Measurements from ENCODE around the gene PXMP4.
A peak's percentile ranks its signal among the peaks of the same experiment; 100 is the strongest.
"Not testable (repeated sequence)": the region's sequence is repeated elsewhere in the genome, so short reads cannot be mapped to it uniquely, and the experiment has no call there.

PXMP4 gene, protein sequence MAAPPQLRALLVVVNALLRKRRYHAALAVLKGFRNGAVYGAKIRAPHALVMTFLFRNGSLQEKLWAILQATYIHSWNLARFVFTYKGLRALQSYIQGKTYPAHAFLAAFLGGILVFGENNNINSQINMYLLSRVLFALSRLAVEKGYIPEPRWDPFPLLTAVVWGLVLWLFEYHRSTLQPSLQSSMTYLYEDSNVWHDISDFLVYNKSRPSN

DNA sequence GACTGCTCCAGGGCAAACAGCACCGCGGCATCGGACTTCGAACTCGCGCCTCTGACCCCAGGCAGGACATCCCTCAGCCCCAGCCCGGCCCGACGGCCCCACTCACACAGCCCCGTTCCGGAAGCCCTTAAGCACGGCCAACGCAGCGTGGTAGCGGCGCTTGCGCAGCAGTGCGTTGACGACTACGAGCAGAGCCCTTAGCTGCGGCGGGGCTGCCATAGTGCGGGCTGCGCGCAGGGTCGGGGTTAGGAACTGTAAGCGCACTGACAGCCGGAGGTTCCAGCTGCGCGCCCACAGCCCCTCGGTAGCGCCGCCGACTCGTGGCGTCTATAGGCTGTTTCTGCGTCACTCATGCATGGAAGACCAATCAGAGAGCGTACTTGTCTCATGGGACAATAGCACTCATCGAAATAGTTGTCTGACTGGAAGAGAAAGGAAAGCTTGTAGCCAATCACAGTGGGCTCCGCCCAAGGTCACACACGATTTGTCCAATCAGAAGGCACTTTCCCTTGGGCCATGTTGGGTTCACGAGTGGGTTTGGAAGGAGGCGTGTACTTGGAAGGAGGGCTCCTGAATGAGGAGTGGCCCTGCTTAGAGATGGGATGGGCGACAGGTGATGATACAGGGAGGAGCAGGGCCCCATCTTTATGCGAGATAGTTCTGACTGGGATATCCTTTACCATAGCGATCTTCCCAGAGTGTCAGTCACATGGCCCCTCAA, at the start of gene PXMP4:
TSS of gene PXMP4 (minus strand) at position 322 of the 721 bp plus-strand sequence. CDS start at position 219, 103 bp downstream.
- no peak within 1 kb of the TSS for H3K27ac ChIP-seq
- peak; percentile 94 for DNase-seq (ENCODE audit: low read depth, low spot score)

DNA sequence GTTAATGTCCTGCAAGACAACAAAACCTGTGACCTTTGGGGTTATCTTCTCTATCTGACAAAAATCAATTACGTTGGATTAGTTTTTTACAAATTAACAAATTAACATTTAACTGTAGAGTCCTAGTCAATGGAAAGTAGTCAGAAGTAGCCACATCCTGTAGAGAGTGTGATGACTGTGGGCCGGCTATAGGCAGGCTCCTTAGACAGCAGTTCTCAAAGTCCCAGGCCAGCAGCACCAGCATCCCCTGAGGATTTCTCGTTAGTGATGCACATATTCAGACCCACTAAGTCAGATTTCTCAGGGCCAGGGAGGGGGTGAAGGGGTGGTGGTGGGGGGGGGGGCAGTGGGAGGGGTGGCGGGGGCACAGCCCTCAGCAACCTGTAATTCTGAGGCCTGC, 48.9 kb upstream of the PXMP4 start:
- DNase-seq (ENCODE audit: low read depth, low spot score): no peak
- H3K27ac ChIP-seq: no peak overlapping the region

DNA sequence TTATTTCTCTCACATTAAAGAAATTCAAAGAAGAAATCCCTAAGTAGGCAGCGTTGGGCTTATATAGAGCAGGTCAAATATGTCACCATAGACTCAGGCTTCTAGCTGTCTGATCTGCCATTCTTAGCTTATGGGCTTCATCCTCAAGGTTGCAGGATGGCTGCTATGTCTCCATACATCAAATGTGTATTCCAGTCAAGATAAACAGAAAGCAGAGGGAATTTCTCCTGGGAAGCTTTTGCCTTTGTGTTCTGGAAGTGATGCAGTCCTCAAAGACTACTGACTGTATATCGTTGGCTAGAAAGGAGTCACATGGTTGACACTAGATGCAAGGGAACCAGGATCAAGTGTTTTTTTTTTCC, 47.6 kb upstream of the PXMP4 start:
- no peak for DNase-seq (ENCODE audit: low read depth, low spot score)
- no peak overlapping the region for H3K27ac ChIP-seq

DNA sequence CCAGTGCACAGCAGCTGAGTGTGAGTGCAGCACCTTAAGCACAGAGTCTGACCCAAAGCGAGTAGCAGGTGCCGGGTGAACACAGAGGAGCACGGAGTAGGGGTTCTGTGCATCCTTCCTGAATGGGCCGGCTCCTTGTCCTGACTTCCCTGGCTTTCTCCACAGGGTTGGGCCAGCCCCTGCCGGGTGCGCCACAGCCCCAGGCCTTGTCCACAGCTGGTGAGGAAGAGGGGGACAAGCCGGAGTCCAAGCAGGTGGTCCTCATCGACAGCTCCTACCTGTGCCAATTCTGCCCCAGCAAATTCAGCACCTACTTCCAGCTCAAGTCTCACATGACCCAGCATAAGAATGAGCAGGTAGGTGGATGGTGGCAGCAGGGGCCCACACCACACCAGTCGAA, 46.6 kb upstream of the PXMP4 start:
- H3K27ac ChIP-seq: no peak overlapping the region
- DNase-seq (ENCODE audit: low read depth, low spot score): no peak

DNA sequence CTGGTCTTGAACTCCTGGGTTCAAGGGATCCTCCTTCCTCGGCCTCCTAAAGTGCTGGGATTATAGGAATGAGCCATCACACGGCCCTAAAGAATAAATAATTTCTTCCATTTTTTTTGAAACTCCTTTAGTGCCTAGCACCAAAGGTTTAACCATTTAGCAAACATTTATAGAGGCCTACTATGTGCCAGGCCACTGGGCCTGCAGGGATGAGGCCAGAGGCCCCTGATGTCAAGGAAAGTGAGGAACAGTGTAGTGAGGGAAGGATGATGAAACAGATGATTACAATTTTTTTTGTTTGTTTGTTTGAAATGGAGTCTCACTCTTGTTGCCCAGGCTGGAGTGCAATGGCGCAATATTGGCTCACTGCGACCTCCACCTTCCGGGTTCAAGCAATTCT, 45.5 kb upstream of the PXMP4 start:
- H3K27ac ChIP-seq: no peak overlapping the region
- no peak for DNase-seq (ENCODE audit: low read depth, low spot score)

DNA sequence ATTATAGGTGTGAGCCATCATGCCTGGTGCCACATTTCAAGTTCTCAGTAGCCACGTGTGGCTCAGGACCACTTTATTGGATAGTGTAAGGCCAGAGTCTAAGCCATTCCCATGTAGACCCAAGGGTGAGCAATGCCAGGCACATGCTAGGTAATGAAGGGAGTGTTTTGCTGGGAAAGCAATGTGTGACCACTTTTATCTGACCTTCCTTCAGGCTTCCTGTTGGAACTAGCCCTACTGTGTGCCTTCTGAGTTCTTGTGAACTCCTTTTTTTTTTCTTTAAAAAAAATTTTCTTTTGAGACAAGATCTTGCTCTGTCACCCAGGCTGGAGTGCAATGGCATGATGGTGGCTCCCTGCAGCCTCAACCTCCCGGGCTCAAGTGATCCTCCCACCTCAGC, 45.0 kb upstream of the PXMP4 start:
- DNase-seq (ENCODE audit: low read depth, low spot score): no peak
- H3K27ac ChIP-seq: no peak overlapping the region

DNA sequence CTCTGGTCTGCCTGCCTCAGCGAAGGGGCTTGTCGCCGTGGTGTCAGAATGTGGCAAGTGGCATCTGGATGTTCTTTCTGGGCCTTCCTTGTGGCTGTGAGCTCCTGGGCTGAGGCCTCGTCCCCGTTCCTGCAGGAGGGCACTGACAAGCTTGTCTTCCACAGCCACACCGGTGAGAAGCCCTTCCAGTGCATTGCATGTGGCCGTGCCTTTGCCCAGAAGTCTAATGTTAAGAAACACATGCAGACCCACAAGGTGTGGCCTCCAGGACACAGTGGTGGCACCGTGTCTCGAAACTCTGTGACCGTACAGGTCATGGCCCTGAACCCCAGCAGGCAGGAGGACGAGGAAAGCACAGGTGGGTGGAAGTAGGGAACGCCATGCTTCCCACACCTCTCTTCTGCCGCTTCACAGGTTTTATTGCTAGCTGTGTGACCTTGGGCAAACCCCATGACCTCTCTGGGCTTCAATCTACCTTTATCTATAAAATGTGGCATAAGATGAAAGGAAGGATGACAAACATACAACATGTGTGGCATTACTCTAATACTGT, 41.7 kb upstream of the PXMP4 start:
- DNase-seq (ENCODE audit: low read depth, low spot score): no peak
- no peak overlapping the region for H3K27ac ChIP-seq

DNA sequence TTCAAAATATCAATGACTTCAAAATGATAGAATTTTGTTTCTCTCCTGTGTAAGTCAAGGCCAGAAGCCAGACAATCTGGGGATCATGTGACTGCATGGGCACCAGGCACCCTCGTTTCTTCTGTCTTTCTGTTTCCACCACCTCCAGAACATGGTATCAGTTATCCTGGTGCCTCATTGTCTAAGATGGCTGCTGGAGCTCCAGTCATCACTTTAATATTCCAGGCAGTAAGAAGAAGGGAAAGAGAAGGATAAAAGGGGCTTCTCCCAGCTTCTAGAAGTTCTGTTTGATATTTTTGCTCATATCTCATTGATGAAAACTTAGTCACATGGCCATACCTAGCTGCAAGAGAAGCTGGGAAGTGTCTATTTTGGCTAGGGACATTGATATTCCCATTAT, 37.3 kb upstream of the PXMP4 start:
- DNase-seq (ENCODE audit: low read depth, low spot score): no peak
- no peak overlapping the region for H3K27ac ChIP-seq

DNA sequence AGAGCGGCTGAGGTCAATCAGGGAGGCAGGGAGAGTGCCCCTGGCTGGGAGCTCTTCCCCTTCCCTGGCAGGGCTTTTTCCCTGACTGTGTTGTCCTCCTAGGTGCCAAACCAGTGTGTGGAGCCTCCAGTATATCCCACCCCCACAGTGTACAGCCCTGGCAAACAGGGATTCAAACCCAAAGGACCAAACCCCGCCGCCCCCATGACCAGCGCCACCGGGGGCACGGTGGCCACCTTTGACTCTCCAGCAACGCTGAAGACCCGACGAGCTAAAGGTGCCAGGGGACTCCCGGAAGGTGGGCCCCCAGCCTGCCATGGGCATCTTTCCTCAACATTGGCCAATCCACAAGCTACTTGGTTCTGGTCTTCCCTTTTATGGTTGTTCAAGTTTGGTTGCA, 36.9 kb upstream of the PXMP4 start:
- H3K27ac ChIP-seq: no peak overlapping the region
- DNase-seq (ENCODE audit: low read depth, low spot score): no peak

DNA sequence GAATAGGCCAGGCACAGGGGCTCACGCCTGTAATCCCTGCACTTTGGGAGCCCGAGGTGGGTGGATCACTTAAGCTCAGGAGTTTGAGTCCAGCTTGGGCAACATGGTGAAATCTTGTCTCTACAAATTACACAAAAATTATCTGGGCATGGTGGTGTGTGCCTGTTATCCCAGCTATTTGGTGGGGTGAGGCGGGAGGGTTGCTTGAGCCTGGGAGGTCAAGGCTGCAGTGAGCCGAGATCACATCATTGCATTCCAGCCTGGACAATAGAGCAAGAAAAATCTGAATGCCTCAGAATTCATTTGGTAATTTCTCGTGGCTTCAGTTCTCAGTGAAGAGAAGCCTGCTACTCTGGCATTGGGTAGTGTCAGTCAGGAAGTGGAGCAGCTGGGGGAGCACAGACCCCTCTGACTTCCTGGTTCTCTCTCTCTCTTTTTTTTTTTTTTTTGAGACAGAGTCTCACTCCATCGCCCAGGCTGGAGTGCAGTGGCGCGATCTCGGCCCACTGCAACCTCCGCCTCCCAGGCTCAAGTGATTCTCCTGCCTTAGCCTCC, 35.9 kb upstream of the PXMP4 start:
- not testable (repeated sequence) for H3K27ac ChIP-seq; DNase-seq (ENCODE audit: low read depth, low spot score)

DNA sequence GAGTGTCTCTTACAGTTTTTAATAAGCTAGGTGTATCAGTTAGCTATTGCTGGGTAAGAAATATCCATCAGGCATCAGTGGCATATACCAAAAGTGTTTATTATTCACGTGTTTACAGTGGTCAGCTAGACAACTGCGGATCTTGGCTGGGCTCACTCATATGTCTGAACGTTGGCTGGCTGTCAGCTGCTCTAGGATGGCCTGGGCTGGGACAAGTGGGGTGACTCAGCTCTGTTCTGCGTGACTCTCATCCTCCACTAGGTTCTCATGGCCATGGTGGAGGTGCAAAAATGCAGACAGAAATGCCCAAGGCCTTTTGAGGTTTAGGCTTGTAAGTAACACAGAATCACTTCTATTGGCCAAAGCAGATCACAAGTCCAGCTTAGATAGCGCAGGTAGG, 33.7 kb upstream of the PXMP4 start:
- no peak for DNase-seq (ENCODE audit: low read depth, low spot score)
- H3K27ac ChIP-seq: no peak overlapping the region

DNA sequence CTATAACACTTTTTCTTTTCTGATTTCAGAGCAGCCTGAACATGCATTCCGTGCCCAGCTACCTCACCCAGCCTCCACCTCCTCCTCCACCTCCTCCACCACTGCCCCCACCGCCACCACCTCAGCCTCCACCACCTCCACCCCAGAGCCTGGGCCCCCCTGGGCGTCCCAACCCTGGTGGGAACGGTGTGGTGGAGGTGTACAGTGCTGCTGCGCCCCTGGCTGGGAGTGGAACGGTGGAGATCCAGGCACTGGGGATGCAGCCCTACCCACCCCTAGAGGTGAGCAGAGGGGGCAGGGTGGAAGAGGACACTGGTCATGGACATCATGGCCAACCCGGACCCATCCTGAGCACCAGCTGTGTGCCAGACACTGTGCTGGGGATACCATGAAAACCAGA, 33.0 kb upstream of the PXMP4 start:
- H3K27ac ChIP-seq: no peak overlapping the region
- DNase-seq (ENCODE audit: low read depth, low spot score): no peak

DNA sequence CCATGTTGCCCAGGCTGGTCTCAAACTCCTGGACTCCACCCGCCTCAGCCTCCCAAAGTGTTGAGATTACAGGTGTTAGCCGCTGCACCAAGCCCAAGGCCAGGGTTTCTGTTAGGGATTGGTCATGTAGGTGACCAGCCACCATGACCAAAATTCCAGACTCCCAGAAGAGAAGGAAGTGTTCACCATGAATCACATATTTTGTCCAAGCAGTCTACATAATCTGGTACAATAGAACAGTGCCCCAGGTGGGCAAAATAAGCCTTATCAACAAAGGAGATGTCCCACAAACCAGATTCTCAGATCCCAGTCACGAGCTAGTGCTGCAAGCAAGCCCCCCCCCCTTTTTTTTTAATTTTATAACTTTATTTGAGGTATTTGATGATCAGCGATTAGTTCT, 31.7 kb upstream of the PXMP4 start:
- DNase-seq (ENCODE audit: low read depth, low spot score): no peak
- H3K27ac ChIP-seq: no peak overlapping the region

DNA sequence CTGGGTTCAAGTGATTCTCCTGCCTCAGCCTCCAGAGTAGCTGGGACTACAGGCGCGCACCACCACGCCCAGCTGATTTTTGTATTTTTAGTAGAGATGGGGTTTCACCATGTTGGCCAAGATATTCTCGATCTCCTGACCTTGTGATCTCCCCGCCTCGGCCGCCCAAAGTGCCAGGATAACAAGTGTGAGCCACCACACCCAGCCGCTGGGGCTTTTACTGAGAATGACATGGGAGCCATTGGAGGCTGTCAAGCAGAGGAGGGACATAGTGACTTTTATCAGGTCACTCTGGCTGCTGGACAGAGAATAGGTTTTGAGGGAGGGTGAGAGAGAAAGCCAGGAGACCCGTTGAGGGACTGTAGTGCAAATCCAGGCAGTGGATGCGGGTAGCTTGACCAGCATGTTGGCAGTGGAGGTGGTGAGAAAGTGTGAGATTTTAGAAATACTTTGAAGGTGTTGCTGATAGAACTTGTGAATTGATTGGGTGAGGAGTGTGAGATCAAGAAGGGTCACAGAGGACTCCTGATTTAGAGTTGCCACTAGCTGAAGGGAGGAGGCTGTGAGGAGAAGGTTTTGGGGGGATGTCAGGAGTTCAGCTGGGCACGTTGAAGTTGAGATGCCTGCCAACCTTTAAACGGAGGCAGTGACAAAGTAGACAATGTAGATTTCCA, 26.4 kb upstream of the PXMP4 start:
- no peak overlapping the region for H3K27ac ChIP-seq
- no peak for DNase-seq (ENCODE audit: low read depth, low spot score)

DNA sequence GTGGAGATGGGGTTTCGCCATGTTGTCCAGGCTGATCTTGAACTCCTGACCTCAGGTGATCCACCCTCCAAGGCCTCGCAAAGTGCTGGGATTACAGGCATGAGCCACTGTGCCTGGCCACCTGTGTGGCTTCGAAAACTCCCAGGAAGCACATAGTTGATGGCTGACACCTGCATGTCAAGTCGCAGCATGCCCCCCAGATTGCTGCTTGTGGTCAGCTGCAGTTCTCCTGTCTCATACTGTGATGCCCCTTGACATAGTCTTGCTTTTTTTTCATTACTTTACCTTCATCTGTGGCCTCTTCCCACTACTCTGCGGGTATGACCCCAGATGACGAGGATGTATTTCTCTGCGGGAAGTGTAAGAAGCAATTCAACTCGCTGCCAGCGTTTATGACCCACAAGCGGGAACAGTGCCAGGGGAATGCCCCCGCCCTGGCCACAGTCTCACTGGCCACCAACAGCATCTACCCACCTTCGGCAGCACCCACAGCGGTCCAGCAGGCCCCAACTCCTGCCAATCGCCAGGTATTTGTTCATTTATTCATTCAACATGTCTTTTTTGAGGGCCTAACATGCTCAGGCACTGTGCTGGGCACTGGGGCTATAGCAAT, 24.8 kb upstream of the PXMP4 start:
- no peak overlapping the region for H3K27ac ChIP-seq
- DNase-seq (ENCODE audit: low read depth, low spot score): no peak

DNA sequence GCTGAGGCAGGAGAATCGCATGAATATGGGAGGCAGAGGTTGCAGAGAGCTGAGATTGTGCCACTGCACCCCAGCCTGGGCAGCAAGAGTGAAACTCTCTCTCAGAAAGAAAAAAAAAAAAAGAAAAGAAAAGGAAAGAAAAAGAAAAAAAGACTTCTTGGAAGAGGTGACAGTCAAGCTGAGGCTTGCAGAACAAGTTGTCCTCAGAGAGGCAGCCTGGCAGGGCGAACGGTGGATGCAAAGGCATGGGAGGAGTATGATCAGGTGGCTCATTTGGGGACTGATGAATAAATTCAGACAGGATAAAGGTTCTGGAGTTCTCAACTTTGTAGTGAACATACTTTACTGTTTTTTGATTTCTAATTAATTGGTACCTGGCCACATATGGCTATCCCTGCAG, 24.1 kb upstream of the PXMP4 start:
- DNase-seq (ENCODE audit: low read depth, low spot score): no peak
- no peak overlapping the region for H3K27ac ChIP-seq

DNA sequence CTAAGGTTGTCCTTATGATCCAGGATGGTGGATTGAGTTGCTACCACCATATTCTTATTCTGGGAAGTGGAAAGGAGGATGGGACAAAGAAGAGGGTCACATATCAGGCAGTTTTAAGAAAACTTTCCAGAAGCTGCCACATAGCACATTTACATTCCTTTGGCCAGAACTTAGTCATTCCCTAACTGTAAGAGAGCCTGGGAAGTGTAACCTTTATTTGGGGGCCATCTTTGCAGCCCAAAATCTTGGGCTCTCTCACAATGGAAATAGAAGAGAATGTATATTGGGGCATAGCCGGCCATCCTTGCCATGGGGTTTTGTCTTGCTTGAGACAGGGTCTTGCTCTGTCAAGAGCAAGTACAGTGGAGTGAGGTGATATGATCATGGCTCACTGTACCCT, 20.1 kb upstream of the PXMP4 start:
- no peak for DNase-seq (ENCODE audit: low read depth, low spot score)
- H3K27ac ChIP-seq: no peak overlapping the region

DNA sequence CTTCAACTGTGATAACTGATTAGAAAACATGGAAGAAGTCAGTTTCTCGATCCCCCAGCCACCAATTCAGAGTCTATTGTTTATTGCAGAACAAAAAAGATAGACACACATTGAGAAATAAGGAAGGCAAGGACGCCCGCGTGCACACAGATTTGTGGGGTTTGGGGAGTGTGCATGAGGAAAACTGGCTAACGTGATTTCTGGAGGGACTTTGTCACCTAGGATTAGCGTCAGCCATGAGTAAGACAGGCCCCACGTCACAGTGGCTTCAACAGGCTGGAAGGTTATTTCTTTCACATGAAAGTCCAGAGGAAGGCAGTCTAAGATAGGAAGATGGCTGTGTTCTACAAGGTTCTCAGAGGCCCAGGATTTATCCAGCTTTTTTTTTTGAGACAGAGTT, 19.4 kb upstream of the PXMP4 start:
- no peak overlapping the region for H3K27ac ChIP-seq
- DNase-seq (ENCODE audit: low read depth, low spot score): no peak

DNA sequence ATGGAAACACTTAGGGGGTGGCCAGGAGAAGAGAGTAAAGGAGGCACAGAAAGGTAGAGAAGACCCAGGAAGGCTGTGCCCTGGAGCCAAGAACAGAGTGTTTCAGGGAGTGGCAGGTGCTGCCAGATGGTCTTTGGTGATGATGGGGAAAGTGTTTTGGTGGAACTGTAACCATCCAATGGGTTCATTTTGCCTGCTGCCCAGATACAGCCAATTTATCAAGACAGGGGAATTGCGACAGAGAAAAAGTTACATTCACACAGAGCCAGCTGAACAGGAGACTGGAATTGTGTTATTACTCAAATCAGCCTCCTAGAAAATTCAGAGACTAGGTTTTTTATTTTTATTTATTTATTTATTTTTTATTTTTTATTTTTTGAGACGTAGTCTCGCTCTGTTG, 16.9 kb upstream of the PXMP4 start:
- no peak for DNase-seq (ENCODE audit: low read depth, low spot score)
- no peak overlapping the region for H3K27ac ChIP-seq

DNA sequence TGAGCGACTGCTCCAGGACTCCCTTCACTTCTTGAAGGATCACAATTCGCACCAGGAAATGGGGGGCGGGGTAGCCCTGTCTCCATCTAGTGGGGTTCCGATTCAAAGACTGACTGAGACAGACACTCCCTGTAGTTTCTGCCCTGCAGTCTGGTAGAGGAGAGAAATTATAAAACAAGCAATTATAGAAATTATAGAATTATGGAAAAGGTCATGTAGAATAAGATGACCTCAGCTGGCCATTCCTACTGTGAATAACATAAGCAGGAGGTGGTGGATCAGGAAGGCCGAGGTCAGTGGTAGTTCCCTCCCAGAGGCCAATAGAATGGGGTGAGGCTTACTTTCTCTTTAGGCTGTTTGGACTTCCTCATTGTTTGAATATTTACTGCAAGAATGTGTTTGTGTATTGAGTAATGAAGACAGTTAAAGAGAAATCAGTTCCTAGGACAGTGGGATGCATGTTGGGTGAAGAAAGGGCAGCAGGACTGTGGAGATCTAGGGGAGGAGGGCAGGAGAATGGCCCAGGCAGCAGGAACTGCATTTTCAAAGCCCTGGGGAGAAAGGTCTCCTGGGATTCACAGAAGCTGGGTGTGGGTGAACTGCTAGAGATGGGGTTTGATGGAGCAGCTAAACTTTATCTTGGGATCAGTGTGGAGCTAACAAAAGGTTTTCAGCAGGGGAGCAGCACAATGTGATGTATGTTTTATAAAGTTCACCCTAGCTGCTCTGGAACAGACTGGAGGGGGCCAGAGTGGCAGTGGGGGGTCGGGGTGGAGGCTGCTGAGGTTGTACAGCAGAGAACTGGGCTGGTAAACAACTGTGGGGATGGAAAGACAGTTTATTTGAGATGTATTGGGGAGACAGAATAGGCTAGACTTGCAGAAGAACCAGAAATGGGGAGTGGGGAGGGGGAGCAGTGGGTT, 13.8 kb upstream of the PXMP4 start:
- peak overlapping the region; percentile 86 for H3K27ac ChIP-seq
- DNase-seq (ENCODE audit: low read depth, low spot score): no peak

All from epithelial cell of prostate (primary cell).